Endothelial cell of umbilical vein (primary cell): ENCODE results near the gene TEX26. TPM values are rescaled to one million over a fixed set of nuclear protein-coding genes. Genes with fewer than 3 reads are reported as not detected.

ENCODE experiments used
- Bru-seq: library from RNA; stranded (reverse); fragments of 400-500 nt; gene quantifications from one replicate; lab custom pipeline; 2021; lab: Mats Ljungman, UMichigan
- BruChase-seq, 2 experiments: library from RNA; stranded (reverse); fragments of 400-500 nt; gene quantifications; one replicate each; lab custom pipeline; 2021; lab: Mats Ljungman, UMichigan
- BruUV-seq: library from RNA; stranded (reverse); fragments of 400-500 nt; replicated peaks from 2 replicates; lab custom pipeline; 2021; lab: Mats Ljungman, UMichigan
- CTCF ChIA-PET: fragments of 300-600, 350-600 bp; sonication (Branson Sonifier 250); formaldehyde crosslinking; loops from one replicate; lab custom pipeline; 2021; ENCODE audit warnings: antibody characterized with exemption, inconsistent platforms; lab: Charles Lee
- POLR2A ChIA-PET: fragments of 300-600, 350-600 bp; sonication (Branson Sonifier 250); formaldehyde crosslinking; loops from one replicate; lab custom pipeline; 2021; ENCODE audit warnings: antibody characterized with exemption, inconsistent platforms; lab: Charles Lee
- DNase-seq: peaks from one replicate; pipeline ENCODE4 v3.0.0-alpha.2; 2011; ENCODE audit warnings: low read depth, low spot score
- FAIRE-seq: peaks from 2 replicates; lab custom pipeline; 2011; peaks lifted over from hg19 to GRCh38; lab: Jason Lieb, UNC
- H2AFZ ChIP-seq: 2 replicates; pipeline ENCODE4 v1.6.0; 2012; ENCODE audit warnings: low read depth, low read length, control low read depth, inconsistent platforms
- H3K27ac ChIP-seq: 2 replicates; pipeline ENCODE4 v1.5.1; 2011; ENCODE audit warnings: low read depth, mild to moderate bottlenecking, control low read depth, low read length, moderate library complexity; ENCODE audit not compliant: insufficient read depth
- H3K27me3 ChIP-seq, 2 experiments: 2 replicates each; pipeline versions ENCODE4 v1.6.0 to v1.6.1; 2011; ENCODE audit warnings: low read length in 2 of 2, mixed read lengths in 1 of 2; ENCODE audit not compliant: control insufficient read depth in 2 of 2, insufficient read depth in 2 of 2
- H3K36me3 ChIP-seq, 2 experiments: 2 replicates in 1 of 2; 3 replicates in 1 of 2; pipeline ENCODE4 v1.5.1; 2011; ENCODE audit warnings: low read length in 2 of 2, mild to moderate bottlenecking in 1 of 2, moderate library complexity in 1 of 2; ENCODE audit not compliant: control insufficient read depth in 2 of 2, insufficient read depth in 2 of 2; ENCODE audit errors: extremely low read depth in 1 of 2
- H3K4me1 ChIP-seq: 3 replicates; pipeline ENCODE4 v1.5.1; 2011; ENCODE audit warnings: mild to moderate bottlenecking, low read length; ENCODE audit not compliant: control insufficient read depth, insufficient read depth; ENCODE audit errors: extremely low read depth
- H3K4me2 ChIP-seq: 2 replicates; pipeline ENCODE4 v1.6.1; 2011; ENCODE audit warnings: low read length, control low read depth, mixed read lengths; ENCODE audit not compliant: insufficient read depth
- H3K4me3 ChIP-seq, 3 experiments: fragments of 200-600 bp in 1 of 3; sonication (generic), shearing (Covaris generic) in 1 of 3; replicated peaks in 1 of 3; 2 replicates each; pipeline ENCODE4 v1.5.1; 2011 to 2016; ENCODE audit warnings: control low read depth in 3 of 3, low read length in 3 of 3, mild to moderate bottlenecking in 2 of 3, inconsistent platforms in 1 of 3, low read depth in 1 of 3, moderate library complexity in 1 of 3; ENCODE audit not compliant: insufficient read depth in 1 of 3
- H3K79me2 ChIP-seq: 2 replicates; pipeline ENCODE4 v1.6.0; 2012; ENCODE audit warnings: low read length, inconsistent platforms; ENCODE audit not compliant: control insufficient read depth, insufficient read depth
- H3K9ac ChIP-seq: replicated peaks from 2 replicates; pipeline ENCODE3; 2011; ENCODE audit warnings: low read length, control low read depth; ENCODE audit not compliant: insufficient read depth; ENCODE audit errors: extremely low read depth
- H3K9me1 ChIP-seq: replicated peaks from 3 replicates; pipeline ENCODE4 v1.6.0; 2011; ENCODE audit warnings: mild to moderate bottlenecking, low read length; ENCODE audit not compliant: control insufficient read depth, insufficient read depth; ENCODE audit errors: extremely low read depth
- H3K9me3 ChIP-seq: replicated peaks from 2 replicates; pipeline ENCODE4 v1.5.1; 2012; ENCODE audit warnings: low read length, inconsistent platforms; ENCODE audit not compliant: control insufficient read depth, insufficient read depth
- H4K20me1 ChIP-seq: replicated peaks from 2 replicates; pipeline ENCODE3; 2011; ENCODE audit warnings: mild to moderate bottlenecking, low read length; ENCODE audit not compliant: control insufficient read depth, insufficient read depth; ENCODE audit errors: extremely low read depth
- CTCF ChIP-seq, 2 donors: IDR thresholded peaks; 1 replicate in 1 of 2; 2 replicates in 1 of 2; pipeline ENCODE4 v1.5.1; 2011; ENCODE audit warnings: low read length in 2 of 2, mild to moderate bottlenecking in 2 of 2, moderate library complexity in 2 of 2, control low read depth in 1 of 2, inconsistent platforms in 1 of 2, low read depth in 1 of 2; ENCODE audit not compliant: insufficient read depth in 1 of 2; ENCODE audit errors: extremely low read depth in 1 of 2
- EZH2 ChIP-seq: IDR thresholded peaks from 2 replicates; pipeline ENCODE4 v1.6.1; 2012; ENCODE audit warnings: borderline replicate concordance, low read depth, mild to moderate bottlenecking, moderate library complexity, low read length, inconsistent platforms; ENCODE audit not compliant: severe bottlenecking
- FOS ChIP-seq: IDR thresholded peaks from 2 replicates; pipeline ENCODE4 v1.6.1; 2011; ENCODE audit warnings: mild to moderate bottlenecking, low read length, moderate library complexity, borderline replicate concordance; ENCODE audit not compliant: insufficient read depth
- GATA2 ChIP-seq: IDR thresholded peaks from 2 replicates; pipeline ENCODE4 v1.7.0; 2011; ENCODE audit warnings: low read depth, mild to moderate bottlenecking, moderate library complexity, mixed read lengths, low read length; ENCODE audit not compliant: insufficient read length, insufficient read depth
- MAX ChIP-seq: IDR thresholded peaks from 2 replicates; pipeline ENCODE4 v1.6.1; 2011; ENCODE audit not compliant: insufficient read depth, insufficient read length
- MYC ChIP-seq: IDR thresholded peaks from one replicate; pipeline ENCODE4 v1.6.1; 2011; ENCODE audit warnings: mild to moderate bottlenecking, low read depth, low read length
- POLR2AphosphoS5 ChIP-seq: IDR thresholded peaks from 2 replicates; pipeline ENCODE4 v1.6.1; 2012; ENCODE audit warnings: low read depth, mild to moderate bottlenecking, control low read depth, low read length, moderate library complexity; ENCODE audit not compliant: insufficient read depth
- dilution Hi-C: fragments of 300-500 bp; cut with MboI; formaldehyde crosslinking; loops from one replicate; pipeline ENCODE4 v1.15.0; 2019; ENCODE audit warnings: low sequenced_read_pairs; ENCODE audit not compliant: extremely low pct_ligation_motif_present
- intact Hi-C: fragments of 100-400 bp; cut with micrococcal nuclease; formaldehyde crosslinking; loops from one replicate; pipeline ENCODE4 v1.10.0; 2022
- long read RNA-seq: library from polyadenylated mRNA; stranded (forward); transcript quantifications from one replicate; pipeline ENCODE4 v2.0.0, GENCODE V29; 2021
- polyA minus RNA-seq, 3 experiments: library from RNA; depleted of rRNA, polyadenylated mRNA; stranded (reverse); fragments of >200 nt; gene quantifications; 1 replicate in 1 of 3; 2 replicates in 2 of 3; pipeline ENCODE4 v1.2.3, GENCODE V29; 2011
- polyA plus RNA-seq, 4 experiments: library from polyadenylated mRNA; depleted of rRNA in 3 of 4; stranded (reverse) in 3 of 4; unstranded in 1 of 4; fragments of >200 nt; gene quantifications; 2 replicates each; pipeline versions ENCODE4 v1.2.1 to v1.2.3, GENCODE V29; 2011 to 2012; ENCODE audit warnings: missing spikeins in 1 of 4
- total RNA-seq: library from RNA; stranded (reverse); gene quantifications from 2 replicates; pipeline ENCODE4 v1.2.3, GENCODE V29; 2021

TEX26 gene
- not detected in 2 replicates for total RNA-seq
- not detected in 2 replicates for polyA plus RNA-seq
- not detected in 2 replicates for polyA plus RNA-seq (2011; cell fraction: cytosol; rRNA removed)
- polyA plus RNA-seq (2011; cell fraction: nucleus; rRNA removed), result not detected in 2 replicates
- not detected in 2 replicates for polyA plus RNA-seq (2012)
- not detected in 2 replicates for polyA minus RNA-seq
- not detected for polyA minus RNA-seq (2011; cell fraction: cytosol; rRNA and poly(A)+ RNA removed)
- polyA minus RNA-seq (2011; cell fraction: nucleus; rRNA and poly(A)+ RNA removed), result not detected in 2 replicates
- Bru-seq, nascent RNA, result percentile 10 among the genes with signal in this experiment
- percentile 3 among the genes with signal in this experiment for BruChase-seq, experiment 1, labeled RNA remaining after a 6-hour chase
- BruChase-seq, experiment 2, labeled RNA remaining after a 2-hour chase, result percentile 20 among the genes with signal in this experiment
- long read RNA-seq, result 0 reads

- TF ChIP-seq FOS (no peak), POLR2AphosphoS5 (no peak), MAX (no peak), EZH2 (no peak), CTCF (IDR thresholded peaks at IDR 0.05; ENCODE audit: extremely low read depth in 1 of 2, insufficient read depth in 1 of 2, low read depth in 1 of 2, low read length in 2 of 2) (peak in 1 of 2 donors; percentile 31), MYC (no peak), GATA2 (no peak)
- no peak within 1 kb of the TSS for H3K4me3 ChIP-seq
- no peak within 1 kb of the TSS for H3K9ac ChIP-seq
- H3K4me1 ChIP-seq, result no peaks in the 10 kb centered on the region
- no peaks in the 10 kb centered on the region for H3K36me3 ChIP-seq
- CTCF ChIA-PET, result interaction anchor here (0.9 to 1.3 kb wide), 4 partner anchors 9 to 62 kb away, joined by 3 to 4 read pairs (median 3); no protein-coding TSS in a partner anchor
- H3K79me2 ChIP-seq, result no peaks in the 10 kb centered on the region
- no peaks in the 10 kb centered on the region for H4K20me1 ChIP-seq
- intact Hi-C loops, result loop anchor here (2.0 kb wide), 1 partner anchor 68 kb away; no protein-coding TSS in a partner anchor
- BruUV-seq, result no TSS peak
- peaks cover 28 to 39% of the 10 kb centered on the region in 2 experiments for H3K27me3 ChIP-seq
- no peaks in the 10 kb centered on the region for H3K9me1 ChIP-seq
- POLR2A ChIA-PET, result no interaction called here
- H3K4me2 ChIP-seq, result no peak within 1 kb of the TSS
- H2AFZ ChIP-seq, result no peak within 1 kb of the TSS
- no peaks in the 10 kb centered on the region for H3K9me3 ChIP-seq
- no peak within 1 kb of the TSS for H3K27ac ChIP-seq
- DNase-seq, result peak; percentile 38
- no peak for FAIRE-seq
- dilution Hi-C loops, result no loop called here
Observed at GRCh38 chr13:30932481-30933353, at the start of gene TEX26. Gene TEX26, plus strand, starts transcription at chr13:30932656. Its CDS starts 60 bp downstream, at chr13:30932716.
